GM19467 (cell line): ENCODE data around the gene SSBP2.
"Not testable (repeated sequence)": the region's sequence is repeated elsewhere in the genome, so short reads cannot be mapped to it uniquely, and the experiment has no call there.

ENCODE experiments used
- ATAC-seq: cut with Tn5 transposase; IDR thresholded peaks from one replicate; pipeline ENCODE4 v1.9.1; 2021; ENCODE audit warnings: mild to moderate bottlenecking, moderate library complexity; ENCODE audit not compliant: unreplicated experiment

Gene SSBP2

GRCh38 chr5:81665795-81666194 is 85.1 kb downstream of the SSBP2 start:
- no peak for ATAC-seq

- ATAC-seq = not testable (repeated sequence)
Measured at GRCh38 chr5:81660624-81661023, 90.3 kb downstream of the SSBP2 start.

GRCh38 chr5:81657386-81657785 is 93.5 kb downstream of the SSBP2 start:
- ATAC-seq = no peak

GRCh38 chr5:81656783-81657182 is 94.1 kb downstream of the SSBP2 start:
- ATAC-seq = no peak

GRCh38 chr5:81650987-81651386 is 99.9 kb downstream of the SSBP2 start:
- ATAC-seq = no peak

GRCh38 chr5:81646469-81646995 is 104.4 kb downstream of the SSBP2 start:
- no peak for ATAC-seq

GRCh38 chr5:81642210-81642609 is 108.7 kb downstream of the SSBP2 start:
- no peak for ATAC-seq

GRCh38 chr5:81639556-81639955 is 111.3 kb downstream of the SSBP2 start:
- no peak for ATAC-seq

- no peak for ATAC-seq
Measured at GRCh38 chr5:81638471-81638870, 112.4 kb downstream of the SSBP2 start.

- ATAC-seq = no peak
Measured at GRCh38 chr5:81633891-81634290, 117.0 kb downstream of the SSBP2 start.

- ATAC-seq = no peak
Measured at GRCh38 chr5:81633471-81633870, 117.4 kb downstream of the SSBP2 start.

- no peak for ATAC-seq
Measured at GRCh38 chr5:81632679-81633078, 118.2 kb downstream of the SSBP2 start.

- no peak for ATAC-seq
Measured at GRCh38 chr5:81631621-81632020, 119.3 kb downstream of the SSBP2 start.

GRCh38 chr5:81631124-81631523 is 119.8 kb downstream of the SSBP2 start:
- ATAC-seq = peak; percentile 68

GRCh38 chr5:81630684-81631083 is 120.2 kb downstream of the SSBP2 start:
- no peak for ATAC-seq

- ATAC-seq = no peak
Measured at GRCh38 chr5:81629986-81630385, 120.9 kb downstream of the SSBP2 start.

- not testable (repeated sequence) for ATAC-seq
Measured at GRCh38 chr5:81628061-81628460, 122.8 kb downstream of the SSBP2 start.

- no peak for ATAC-seq
Measured at GRCh38 chr5:81626524-81626923, 124.4 kb downstream of the SSBP2 start.

- ATAC-seq = no peak
Measured at GRCh38 chr5:81609810-81610375, 141.0 kb downstream of the SSBP2 start.

- no peak for ATAC-seq
Measured at GRCh38 chr5:81608976-81609375, 141.9 kb downstream of the SSBP2 start.

GRCh38 chr5:81607693-81608092 is 143.2 kb downstream of the SSBP2 start:
- no peak for ATAC-seq

- ATAC-seq = no peak
Measured at GRCh38 chr5:81606150-81606549, 144.7 kb downstream of the SSBP2 start.

- ATAC-seq = no peak
Measured at GRCh38 chr5:81605299-81605698, 145.6 kb downstream of the SSBP2 start.
